Adrenal gland (tissue), 12 donors: Measurements from ENCODE around the gene MLST8. TPM values are rescaled to one million over a fixed set of nuclear protein-coding genes. Genes with fewer than 3 reads are reported as not detected.
A peak's percentile ranks its signal among the peaks of the same experiment; 100 is the strongest.

Experiments
- DNase-seq, 7 donors: peaks; one replicate each; pipeline ENCODE4 v3.0.0-alpha.2; 2019 to 2020
- H3K27ac ChIP-seq, 5 donors: fragments of 200-600 bp; sonication (generic) in 4 of 5; 1 replicate in 3 of 5; 2 replicates in 2 of 5; pipeline versions ENCODE4 v1.5.1 to v1.8.0; 2016 to 2020; ENCODE audit warnings: mild to moderate bottlenecking in 1 of 5
- H3K27me3 ChIP-seq: fragments of 200-600 bp; 2 replicates; pipeline ENCODE4 v1.8.0; 2021
- H3K36me3 ChIP-seq, 2 donors: fragments of 200-600 bp; replicated peaks in 1 of 2; 1 replicate in 1 of 2; 2 replicates in 1 of 2; pipeline versions ENCODE4 v1.5.1 to v1.8.0; 2018 to 2022
- H3K4me1 ChIP-seq, 2 donors: fragments of 200-600 bp; replicated peaks in 1 of 2; 1 replicate in 1 of 2; 2 replicates in 1 of 2; pipeline versions ENCODE4 v1.5.1 to v1.8.0; 2018 to 2021
- H3K4me3 ChIP-seq, 4 donors: fragments of 200-600 bp; sonication (generic) in 3 of 4; one replicate each; pipeline ENCODE4 v1.5.1; 2016 to 2018
- H3K9me3 ChIP-seq, 3 donors: fragments of 200-600 bp; sonication (generic) in 1 of 3; replicated peaks in 1 of 3; 1 replicate in 2 of 3; 2 replicates in 1 of 3; pipeline versions ENCODE4 v1.5.1 to v1.8.0; 2016 to 2021
- CTCF ChIP-seq, 6 experiments: fragments of 450-650 bp in 4 of 6; fragments of 200-600 bp in 2 of 6; sonication (generic) in 1 of 6; IDR thresholded peaks; 1 replicate in 5 of 6; 2 replicates in 1 of 6; pipeline versions ENCODE4 v1.5.1 to v1.8.0; 2016 to 2021; ENCODE audit warnings: antibody characterized with exemption in 6 of 6, mild to moderate bottlenecking in 2 of 6, moderate library complexity in 1 of 6
- POLR2A ChIP-seq, 2 donors: fragments of 450-650 bp; IDR thresholded peaks; one replicate each; pipeline ENCODE4 v1.6.1; 2017; ENCODE audit warnings: antibody characterized with exemption in 2 of 2, mild to moderate bottlenecking in 2 of 2, moderate library complexity in 1 of 2
- WGBS, 4 donors: extraction: QIAGEN DNeasy Blood & Tissue Kit in 2 of 4; methylation state at CpG; one replicate each; pipeline versions ENCODE4 v1.1.5 to v1.1.7; 2013 to 2017; 5-methylcytosine and 5-hydroxymethylcytosine counted together
- intact Hi-C, 2 donors: fragments of 100-400 bp; cut with DNase I; formaldehyde crosslinking; loops; one replicate each; pipeline versions ENCODE4 v1.14.1 to v1.15.0; 2022 to 2023
- polyA plus RNA-seq, 3 donors: library from polyadenylated mRNA; stranded (reverse); fragments of 200-250 nt in 2 of 3; fragments of 350-450 nt in 1 of 3; fragmentation: Illumina TruSeq in 1 of 3; extraction: RNeasy Lipid Tissue Mini Kit (QIAGEN cat#74804) in 1 of 3; gene quantifications; one replicate each; pipeline ENCODE4 v1.2.3, GENCODE V29; 2013 to 2014
- total RNA-seq, 9 donors: library from RNA; depleted of rRNA in 4 of 9; stranded (reverse); fragments of >200 nt in 4 of 9; fragments of 120-200 nt in 1 of 9; fragmentation: NEBNext Ultra II Directional in 1 of 9; extraction: Animal tissue kit (Norgen Biotek cat#: 25700) in 1 of 9; gene quantifications; one replicate each; pipeline versions ENCODE4 v1.1.0 to v1.2.4, GENCODE V29; 2013 to 2023
- donor health status: healthy with polysubstance abuse.
- donor health status: Bipolar disorder and iron deficiency.
- donor health status: DM: yes; HTN: yes; CAD: no.
- donor health status: DM: no; HTN: no; CAD: no.
- donor health status: DM: no; HTN: no; CAD: no.
- donor health status: DM: yes; HTN: yes; CAD: no.

Gene MLST8
- total and polyA plus RNA-seq, 12 donors: 21.9 to 116 (median 57.2) TPM

- no peak for DNase-seq
- Histone ChIP-seq H3K27ac (peak overlapping the region in 1 of 5 donors; percentile 57), H3K4me3 (no peak overlapping the region), H3K27me3 (no peaks in the 10 kb centered on the region), H3K36me3 (peaks cover 0 to 64% of the 10 kb centered on the region in 2 donors), H3K9me3 (no peaks in the 10 kb centered on the region), H3K4me1 (peaks cover 0 to 6% of the 10 kb centered on the region in 2 donors)
- WGBS, 4 donors: 87 to 98% methylated on average over 4 of the region's 4 CpGs; no CpG with 5 or more reads in 2 of the 4 donors
- intact Hi-C loops: no loop called here
- TF ChIP-seq CTCF (IDR thresholded peaks at IDR 0.05): no peak
- TF ChIP-seq POLR2A (IDR thresholded peaks at IDR 0.05): no peak
These were observed 31.3 kb upstream of the MLST8 start for GRCh38 chr16:2173916-2174315.

DNA sequence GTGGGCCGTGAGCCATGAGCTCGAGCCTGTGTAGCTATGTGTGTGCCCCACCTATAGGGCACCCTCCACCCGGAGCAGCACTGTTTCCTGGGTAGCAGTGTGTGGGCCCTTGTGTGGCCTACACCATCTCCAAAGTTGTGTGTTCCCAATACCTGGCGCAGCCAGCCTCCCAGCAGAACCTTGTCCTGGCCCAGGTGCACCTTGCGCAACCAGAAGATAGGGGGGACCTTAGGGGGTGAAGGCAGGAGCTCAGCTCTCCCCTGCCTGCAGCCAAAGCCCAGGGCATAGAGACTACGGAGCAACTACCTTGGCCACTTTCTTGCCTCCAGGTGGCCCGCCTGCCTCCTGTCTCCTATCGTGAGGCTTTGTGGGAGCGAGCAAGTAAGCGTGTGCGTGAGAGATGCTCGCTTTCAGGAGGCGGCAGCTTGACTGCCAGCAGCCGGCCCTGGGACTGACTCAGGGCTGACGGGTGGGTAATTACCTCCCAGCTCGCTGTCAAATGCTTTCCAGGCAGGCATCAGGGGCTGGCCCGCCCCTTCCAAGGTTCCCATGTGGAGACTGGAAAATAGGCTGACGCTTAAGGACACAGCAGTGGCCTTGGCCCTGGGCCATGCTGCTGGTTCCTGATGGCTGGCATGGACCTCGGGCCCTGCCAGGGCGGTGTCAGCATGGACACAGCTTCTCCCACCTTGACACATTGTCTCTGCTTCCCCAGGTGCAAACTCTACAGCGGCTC lies 30.7 kb upstream of the MLST8 start:
- Histone ChIP-seq H3K4me1 (peaks cover 0 to 6% of the 10 kb centered on the region in 2 donors), H3K27me3 (no peaks in the 10 kb centered on the region), H3K9me3 (no peaks in the 10 kb centered on the region), H3K36me3 (peaks cover 0 to 64% of the 10 kb centered on the region in 2 donors), H3K27ac (peak overlapping the region in 1 of 5 donors; percentile 57), H3K4me3 (no peak overlapping the region)
- 66 to 79% (median 71%) methylated on average over 7 to 21 of the region's 21 CpGs for WGBS, 4 donors
- intact Hi-C loops: no loop called here
- TF ChIP-seq POLR2A (IDR thresholded peaks at IDR 0.05) (no peak), CTCF (IDR thresholded peaks at IDR 0.05) (no peak)
- DNase-seq: peak; percentile 67 to 89 (median 77)

- 90 to 94% (median 93%) methylated on average over 4 to 10 of the region's 10 CpGs for WGBS, 4 donors
- Histone ChIP-seq H3K27me3 (no peaks in the 10 kb centered on the region), H3K27ac (peak overlapping the region in 1 of 5 donors; percentile 35), H3K36me3 (peaks cover 0 to 64% of the 10 kb centered on the region in 2 donors), H3K4me1 (peaks cover 0 to 6% of the 10 kb centered on the region in 2 donors), H3K4me3 (no peak overlapping the region), H3K9me3 (no peaks in the 10 kb centered on the region)
- DNase-seq: no peak
- intact Hi-C loops: no loop called here
- TF ChIP-seq POLR2A (IDR thresholded peaks at IDR 0.05) (no peak), CTCF (IDR thresholded peaks at IDR 0.05) (no peak)
These were observed 29.8 kb upstream of the MLST8 start for GRCh38 chr16:2175454-2175853.

GRCh38 chr16:2176047-2176446 lies 29.2 kb upstream of the MLST8 start:
- Histone ChIP-seq H3K36me3 (peaks cover 0 to 62% of the 10 kb centered on the region in 2 donors), H3K27me3 (no peaks in the 10 kb centered on the region)

More at GRCh38 chr16:2176047-2176446, 29.2 kb upstream of the MLST8 start:
- WGBS, 4 donors: 92 to 99% (median 96%) methylated on average over 10 to 23 of the region's 23 CpGs
- TF ChIP-seq POLR2A (IDR thresholded peaks at IDR 0.05) (no peak), CTCF (IDR thresholded peaks at IDR 0.05) (no peak)
- no peaks in the 10 kb centered on the region for H3K9me3 ChIP-seq
- H3K4me1 ChIP-seq: peaks cover 0 to 6% of the 10 kb centered on the region in 2 donors
- DNase-seq: no peak
- intact Hi-C loops: no loop called here
- H3K27ac ChIP-seq: no peak overlapping the region
- no peak overlapping the region for H3K4me3 ChIP-seq
